GM12878 (cell line): Measurements from ENCODE around the gene SPSB3. TPM values are rescaled to one million over a fixed set of nuclear protein-coding genes. Genes with fewer than 3 reads are reported as not detected.

Experiments
- ATAC-seq: fragments of 200-7000 bp; cut with Tn5 transposase; 3 replicates; pipeline ENCODE4 v1.9.1; 2020; ENCODE audit warnings: mild to moderate bottlenecking, moderate library complexity
- BruUV-seq: library from RNA; stranded (reverse); fragments of 400-500 nt; replicated peaks from 2 replicates; lab custom pipeline; 2021; lab: Mats Ljungman, UMichigan
- CTCF ChIA-PET: fragments of 300-600 bp; sonication (Branson Sonifier 250); formaldehyde crosslinking; extraction: SDS; loops from one replicate; lab custom pipeline; 2021; ENCODE audit warnings: inconsistent platforms; lab: Yijun Ruan, JAX
- POLR2A ChIA-PET: fragments of 350-600 bp; formaldehyde crosslinking; extraction: SDS; loops from one replicate; lab custom pipeline; 2021; ENCODE audit warnings: inconsistent platforms; lab: Charles Lee
- RAD21 ChIA-PET: fragments of 300-600 bp; sonication (Branson Sonifier 250); formaldehyde crosslinking; loops from one replicate; lab custom pipeline; 2023; ENCODE audit warnings: antibody characterized with exemption; ENCODE audit not compliant: unreplicated experiment; lab: Charles Lee
- SMC1A ChIA-PET: fragments of 300-600 bp; sonication (Branson Sonifier 250); formaldehyde crosslinking; loops from one replicate; lab custom pipeline; 2023; ENCODE audit not compliant: unreplicated experiment, uncharacterized antibody; lab: Charles Lee
- DNase-seq: peaks from one replicate; pipeline ENCODE4 v3.0.0-alpha.2; 2011; ENCODE audit warnings: low read depth, low spot score
- FAIRE-seq: peaks from 3 replicates; lab custom pipeline; 2011; peaks lifted over from hg19 to GRCh38; lab: Jason Lieb, UNC
- H2AFZ ChIP-seq: 2 replicates; pipeline ENCODE4 v1.6.0; 2011; ENCODE audit warnings: low read depth, low read length, control low read depth; ENCODE audit not compliant: control insufficient read depth
- H3K27ac ChIP-seq: 2 replicates; pipeline ENCODE4 v1.5.1; 2011; ENCODE audit warnings: control low read depth; ENCODE audit not compliant: control insufficient read depth, insufficient read depth
- H3K27me3 ChIP-seq, 2 experiments: replicated peaks in 1 of 2; 2 replicates each; pipeline versions ENCODE4 v1.6.0 to v1.6.1; 2011; ENCODE audit warnings: low read length in 1 of 2; ENCODE audit not compliant: control insufficient read depth in 2 of 2, insufficient read depth in 2 of 2
- H3K36me3 ChIP-seq, 2 experiments: 2 replicates each; pipeline ENCODE4 v1.5.1; 2011; ENCODE audit warnings: low read length in 1 of 2; ENCODE audit not compliant: control insufficient read depth in 2 of 2, insufficient read depth in 2 of 2
- H3K4me1 ChIP-seq: 2 replicates; pipeline ENCODE4 v1.6.1; 2011; ENCODE audit warnings: mild to moderate bottlenecking, low read length, moderate library complexity, mixed read lengths; ENCODE audit not compliant: control insufficient read depth, insufficient read depth
- H3K4me2 ChIP-seq: 2 replicates; pipeline ENCODE4 v1.6.0; 2011; ENCODE audit warnings: control low read depth; ENCODE audit not compliant: control insufficient read depth, insufficient read depth
- H3K4me3 ChIP-seq: fragments of 200-600 bp; sonication (generic); 2 replicates; pipeline ENCODE4 v1.5.1; 2016
- H3K79me2 ChIP-seq: 2 replicates; pipeline ENCODE4 v1.6.0; 2011; ENCODE audit warnings: low read length; ENCODE audit not compliant: control insufficient read depth, insufficient read depth
- H3K9ac ChIP-seq: 2 replicates; pipeline ENCODE4 v1.8.0; 2011; ENCODE audit warnings: low read length, control low read depth, mixed read lengths; ENCODE audit not compliant: control insufficient read depth, insufficient read depth
- H3K9me3 ChIP-seq: replicated peaks from 3 replicates; pipeline ENCODE4 v1.5.1; 2011; ENCODE audit warnings: mild to moderate bottlenecking, low read length; ENCODE audit not compliant: control insufficient read depth, insufficient read depth
- H4K20me1 ChIP-seq: 2 replicates; pipeline ENCODE4 v1.6.0; 2011; ENCODE audit not compliant: control insufficient read depth, insufficient read depth
- BCL11A ChIP-seq: IDR thresholded peaks from 2 replicates; pipeline ENCODE4 v1.6.1; 2011; ENCODE audit warnings: low read depth, low read length
- CBX3 ChIP-seq: fragments of 200-600 bp; sonication (generic); IDR thresholded peaks from 2 replicates; pipeline ENCODE4 v1.6.1; 2016; ENCODE audit warnings: low read depth, borderline replicate concordance
- HDAC6 ChIP-seq: fragments of 200-600 bp; sonication (generic); IDR thresholded peaks from one replicate; pipeline ENCODE4 v1.8.0; 2017; ENCODE audit warnings: antibody characterized with exemption; ENCODE audit not compliant: unreplicated experiment
- MXI1 ChIP-seq: fragments of 150-350 bp; IDR thresholded peaks from 2 replicates; pipeline ENCODE4 v1.6.1; 2011; ENCODE audit warnings: low read depth, mild to moderate bottlenecking, inconsistent platforms, low read length, improper control_type of control experiment
- PAX8 ChIP-seq: fragments of 450-650 bp; IDR thresholded peaks from 2 replicates; pipeline ENCODE4 v1.6.1; 2017; ENCODE audit warnings: mild to moderate bottlenecking, moderate library complexity
- SREBF2 ChIP-seq: IDR thresholded peaks from 2 replicates; pipeline ENCODE4 v1.6.1; 2012; ENCODE audit warnings: mild to moderate bottlenecking, low read length
- WGBS: methylation state at CpG from one replicate; pipeline ENCODE4 v1.1.6; 2016; ENCODE audit warnings: low lambda C conversion rate; ENCODE audit not compliant: insufficient replicate concordance, insufficient coverage; ENCODE audit errors: missing lambda C conversion rate; 5-methylcytosine and 5-hydroxymethylcytosine counted together
- in situ Hi-C: fragments of 300-500 bp; cut with MboI; formaldehyde crosslinking; loops from 9 replicates; pipeline ENCODE4 v1.14.3; 2018; ENCODE audit warnings: mixed read lengths
- intact Hi-C: fragments of 100-400 bp; cut with micrococcal nuclease; formaldehyde crosslinking; loops from one replicate; pipeline ENCODE4 v1.14.2; 2022; ENCODE audit not compliant: unreplicated experiment
- polyA plus RNA-seq, 11 experiments: library from polyadenylated mRNA; depleted of rRNA in 4 of 11; unstranded in 6 of 11; stranded (reverse) in 5 of 11; fragments of >200 nt; fragmentation: Nextera tagmentation in 4 of 11; fragmentation: Illumina TruSeq in 1 of 11; extraction: Ambion mirVana in 4 of 11; extraction: Trizol in 1 of 11; gene quantifications; 1 replicate in 1 of 11; 2 replicates in 10 of 11; pipeline versions ENCODE4 v1.2.1 to v1.2.3, GENCODE V29; 2011 to 2016; ENCODE audit warnings: inconsistent platforms in 2 of 11, missing spikeins in 2 of 11, low read depth in 1 of 11
- total RNA-seq, 4 experiments: library from RNA; depleted of rRNA in 3 of 4; stranded (reverse); fragments of >200 nt in 3 of 4; fragmentation: Illumina TruSeq in 1 of 4; extraction: Trizol in 1 of 4; gene quantifications; 2 replicates each; pipeline versions ENCODE4 v1.2.1 to v1.2.3, GENCODE V29; 2013 to 2021

SPSB3 gene
- total and polyA plus RNA-seq, 10 of the 15 experiments (the other 5 are each of a cell fraction or from before 2014, with no cell fraction given), result 0.31 to 26.9 (median 14.0) TPM

- ATAC-seq (no peak), FAIRE-seq (no peak), DNase-seq (no peak)
- Histone ChIP-seq H3K9me3 (no peaks in the 10 kb centered on the region), H3K4me1 (peaks cover 15% of the 10 kb centered on the region), H3K27me3 (no peaks in the 10 kb centered on the region), H3K36me3 (peaks cover 0 to 10% of the 10 kb centered on the region in 2 experiments; a peak in 2 of 4 replicates), H3K27ac (no peak overlapping the region), H3K9ac (peak overlapping the region; percentile 78), H2AFZ (no peak overlapping the region), H3K79me2 (peaks cover 43% of the 10 kb centered on the region), H4K20me1 (no peaks in the 10 kb centered on the region), H3K4me2 (peak overlapping the region; percentile 94), H3K4me3 (peak overlapping the region; percentile 100)
- 75% methylated on average over 7 of the region's 7 CpGs for WGBS
- ChIA-PET SMC1A (no interaction called here), POLR2A (interaction anchor here (5.8 kb wide), 1 partner anchor 8 kb away, joined by 39 read pairs; the partner anchor contains the start of genes NUBP2 and SPSB3), RAD21 (no interaction called here), CTCF (interaction anchor here (0.7 to 1.2 kb wide), 3 partner anchors 8 to 166 kb away, joined by 3 to 9 read pairs (median 3); partner anchors contain the start of genes NUBP2 and SPSB3)
- intact Hi-C loops (loop anchor here (5.0 kb wide), 1 partner anchor 67 kb away; the partner anchor contains the start of gene MAPK8IP3), in situ Hi-C loops (loop anchor here (5.0 kb wide), 1 partner anchor 62 kb away; no protein-coding TSS in a partner anchor)
- no TSS peak for BruUV-seq
- TF ChIP-seq PAX8, result no peak
- no peak for TF ChIP-seq MXI1
- 0 out of 2 replicates have a peak, but pooled peaks have one; percentile 1 for TF ChIP-seq BCL11A
- no peak for TF ChIP-seq HDAC6
- no peak for TF ChIP-seq CBX3
- no peak for TF ChIP-seq SREBF2
These were observed 8.0 kb downstream of the SPSB3 start for GRCh38 chr16:1774448-1774780.
